Measurements from ENCODE around the gene GAB1. TPM values are rescaled to one million over a fixed set of nuclear protein-coding genes. Genes with fewer than 3 reads are reported as not detected.

GAB1 gene
- total and polyA plus RNA-seq, 2 donors from 2014 or later = 3.6 to 38.0 TPM

GRCh38 chr4:143399113-143399949 lies 62.7 kb downstream of the GAB1 start:
- Histone ChIP-seq H3K9ac (ENCODE audit: low read length in 3 of 3) (no peak overlapping the region), H3K27me3 (ENCODE audit: control insufficient read depth, insufficient read depth, low read length) (no peaks in the 10 kb centered on the region), H3K9me3 (ENCODE audit: control insufficient read depth in 2 of 3, insufficient read depth in 1 of 3, low read length in 3 of 3) (no peaks in the 10 kb centered on the region), H3K4me1 (ENCODE audit: control insufficient read depth in 2 of 3, insufficient read depth in 2 of 3, low read depth in 1 of 3, low read length in 3 of 3) (peaks cover 0 to 22% (median 5%) of the 10 kb centered on the region in 3 donors), H3K36me3 (ENCODE audit: control insufficient read depth in 2 of 3, insufficient read depth in 3 of 3, low read length in 3 of 3) (no peaks in the 10 kb centered on the region), H3K4me3 (ENCODE audit: low read length in 3 of 3) (no peak overlapping the region), H3K27ac (ENCODE audit: low read depth in 2 of 2, low read length in 2 of 2) (no peak overlapping the region)
- TF ChIP-seq CTCF (IDR thresholded peaks at IDR 0.05; ENCODE audit: borderline replicate concordance, extremely low read depth, insufficient read depth) = peak; percentile 52
- intact Hi-C loops (cut with DNase I) = no loop called here
- FAIRE-seq (peak; percentile 83), DNase-seq (peak in 1 of 5 donors; percentile 64)

GRCh38 chr4:143400082-143400481 lies 63.4 kb downstream of the GAB1 start:
- no peak for DNase-seq
- Histone ChIP-seq H3K9me3 (ENCODE audit: control insufficient read depth in 2 of 3, insufficient read depth in 1 of 3, low read length in 3 of 3) (no peaks in the 10 kb centered on the region), H3K4me1 (ENCODE audit: control insufficient read depth in 2 of 3, insufficient read depth in 2 of 3, low read depth in 1 of 3, low read length in 3 of 3) (peaks cover 0 to 26% (median 11%) of the 10 kb centered on the region in 3 donors), H3K4me3 (ENCODE audit: low read length in 3 of 3) (no peak overlapping the region), H3K27ac (ENCODE audit: low read depth in 2 of 2, low read length in 2 of 2) (no peak overlapping the region), H3K27me3 (ENCODE audit: control insufficient read depth, insufficient read depth, low read length) (no peaks in the 10 kb centered on the region), H3K36me3 (ENCODE audit: control insufficient read depth in 2 of 3, insufficient read depth in 3 of 3, low read length in 3 of 3) (no peaks in the 10 kb centered on the region), H3K9ac (ENCODE audit: low read length in 3 of 3) (no peak overlapping the region)
- intact Hi-C loops (cut with DNase I) = no loop called here
- no peak for FAIRE-seq
- no peak for TF ChIP-seq CTCF (IDR thresholded peaks at IDR 0.05; ENCODE audit: borderline replicate concordance, extremely low read depth, insufficient read depth)

- Histone ChIP-seq H3K36me3 (ENCODE audit: control insufficient read depth in 2 of 3, insufficient read depth in 3 of 3, low read length in 3 of 3) (no peaks in the 10 kb centered on the region), H3K9ac (ENCODE audit: low read length in 3 of 3) (no peak overlapping the region), H3K4me3 (ENCODE audit: low read length in 3 of 3) (peak overlapping the region in 1 of 3 donors; percentile 5), H3K4me1 (ENCODE audit: control insufficient read depth in 2 of 3, insufficient read depth in 2 of 3, low read depth in 1 of 3, low read length in 3 of 3) (peaks cover 2 to 52% (median 24%) of the 10 kb centered on the region in 3 donors), H3K27me3 (ENCODE audit: control insufficient read depth, insufficient read depth, low read length) (no peaks in the 10 kb centered on the region), H3K27ac (ENCODE audit: low read depth in 2 of 2, low read length in 2 of 2) (peak overlapping the region in 1 of 2 donors; percentile 68), H3K9me3 (ENCODE audit: control insufficient read depth in 2 of 3, insufficient read depth in 1 of 3, low read length in 3 of 3) (no peaks in the 10 kb centered on the region)
- intact Hi-C loops (cut with DNase I) = no loop called here
- no peak for FAIRE-seq
- DNase-seq = no peak
- no peak for TF ChIP-seq CTCF (IDR thresholded peaks at IDR 0.05; ENCODE audit: borderline replicate concordance, extremely low read depth, insufficient read depth)
Measured at GRCh38 chr4:143402776-143403552, 66.3 kb downstream of the GAB1 start.

Measured in kidney (tissue), 14 donors.